OCI-M2 (cell line): ENCODE data around the gene SLC66A3.

Source experiments
- DNase-seq: peaks from one replicate; lab custom pipeline; 2025; ENCODE audit not compliant: unreplicated experiment; lab: John Stamatoyannopoulos, UW

The SLC66A3 gene

DNA sequence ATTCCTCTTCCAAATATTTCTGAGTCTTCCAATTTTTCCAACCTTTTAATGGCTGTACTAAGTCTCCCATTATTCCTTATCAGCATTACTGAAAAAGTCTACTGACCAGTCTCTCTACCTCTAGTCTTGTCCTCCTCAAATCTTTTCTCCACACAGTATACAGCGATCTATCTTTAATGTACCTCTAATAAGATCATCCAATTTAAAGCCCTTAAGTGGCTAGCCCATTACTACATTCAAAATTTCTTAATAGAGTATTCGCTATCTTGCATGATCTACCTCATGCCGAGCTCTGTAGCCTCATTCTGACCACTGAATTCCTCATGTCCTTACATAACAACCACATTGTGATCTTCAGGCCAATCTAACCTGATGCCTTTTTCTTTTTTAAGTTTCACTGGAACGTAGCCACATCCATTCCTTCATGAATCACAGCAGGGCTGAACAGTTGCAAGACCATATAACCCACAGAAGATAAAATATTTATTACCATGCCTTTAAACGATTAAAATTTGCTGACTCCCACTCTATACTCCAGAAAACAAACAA, 57.9 kb downstream of the SLC66A3 start:
- DNase-seq = no peak

GRCh38 chr2:11213975-11214374, 58.7 kb downstream of the SLC66A3 start:
- no peak for DNase-seq

GRCh38 chr2:11214770-11215169, 59.5 kb downstream of the SLC66A3 start:
- no peak for DNase-seq

GRCh38 chr2:11215407-11215806, 60.1 kb downstream of the SLC66A3 start:
- no peak for DNase-seq

DNA sequence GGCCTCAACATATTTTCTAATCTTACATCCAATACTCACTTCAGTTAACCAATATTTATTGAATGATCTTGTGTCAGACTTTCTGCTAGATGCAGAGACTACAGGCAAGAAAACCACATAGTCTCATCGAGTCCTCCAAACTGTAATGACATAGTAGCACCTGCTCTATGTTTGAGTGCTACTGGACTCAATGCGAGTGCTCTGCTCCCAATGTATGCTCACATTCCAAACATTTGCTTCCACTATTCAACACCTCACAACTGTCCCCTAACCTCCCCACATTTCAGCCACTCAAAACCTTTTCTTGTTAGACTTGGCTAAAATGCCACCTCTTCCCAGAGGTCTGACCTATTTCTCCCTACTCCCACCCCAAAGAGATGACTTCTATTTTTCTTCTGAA, 65.2 kb downstream of the SLC66A3 start:
- no peak for DNase-seq

DNA sequence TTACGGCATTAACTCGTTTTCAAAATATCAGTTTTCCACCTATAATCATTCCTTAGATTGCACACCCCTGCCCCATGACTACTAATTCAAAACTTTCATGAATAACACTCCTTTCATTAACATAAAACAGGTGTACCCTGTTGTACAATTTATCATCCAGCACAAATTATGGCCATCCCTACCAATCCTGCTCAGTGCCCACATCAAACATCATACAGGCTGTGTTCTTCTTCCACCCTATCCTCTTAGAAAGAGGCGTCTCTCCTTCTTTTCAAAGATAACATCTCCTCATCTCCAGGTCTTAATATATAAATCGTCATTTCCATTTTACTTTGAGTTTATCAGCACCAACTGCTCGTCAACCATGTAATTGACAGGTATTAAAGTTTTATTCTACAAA, 67.6 kb downstream of the SLC66A3 start:
- no peak for DNase-seq

DNA sequence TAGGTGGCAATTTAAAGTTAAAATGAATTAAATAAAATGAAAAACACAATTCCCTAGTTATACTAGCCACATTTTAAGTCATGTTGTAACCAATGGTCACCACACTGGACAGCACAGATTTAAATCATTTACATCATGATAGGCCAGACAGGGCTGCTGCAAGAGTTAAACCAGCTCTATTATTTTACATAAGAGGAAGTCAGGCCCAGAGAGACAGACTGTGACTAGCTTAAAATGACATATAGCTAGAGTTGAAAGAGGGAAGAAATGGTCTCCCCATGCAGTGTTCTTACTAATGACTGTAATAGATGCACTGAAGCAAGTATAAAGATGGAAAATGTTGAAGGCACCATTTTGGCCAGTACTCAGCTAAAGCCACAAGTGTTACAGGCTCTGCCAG, 69.6 kb downstream of the SLC66A3 start:
- DNase-seq = no peak

DNA sequence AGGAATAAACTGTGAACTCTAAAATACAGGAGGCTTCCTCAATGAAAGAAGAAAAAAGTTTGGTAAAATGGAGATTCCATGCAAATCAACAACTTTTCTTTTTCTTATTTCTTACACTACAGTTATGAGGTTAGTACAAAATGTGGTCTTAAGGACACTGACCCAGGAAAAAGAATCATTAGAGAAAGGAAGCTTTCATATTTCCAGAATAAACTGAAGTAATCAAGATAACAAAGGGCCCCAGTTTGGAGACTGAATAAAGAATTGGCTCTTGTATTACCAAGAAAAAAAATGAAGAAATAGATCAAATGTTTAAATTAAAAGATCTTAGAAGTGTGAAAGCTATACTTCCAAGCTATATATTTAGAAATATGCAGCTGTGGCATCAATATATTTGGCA, 72.3 kb downstream of the SLC66A3 start:
- DNase-seq = no peak
